GM15510 (cell line): ENCODE results near the gene SDK1.

Experiments
- POLR2A ChIP-seq: IDR thresholded peaks from 3 replicates; pipeline ENCODE4 v1.6.1; 2011; ENCODE audit warnings: borderline replicate concordance; ENCODE audit not compliant: insufficient read length; ENCODE audit errors: extremely low read depth

The SDK1 gene

GRCh38 chr7:3942816-3943745 lies 642.0 kb downstream of the SDK1 start:
- no peak for TF ChIP-seq POLR2A

GRCh38 chr7:3943779-3944520 lies 642.9 kb downstream of the SDK1 start:
- TF ChIP-seq POLR2A: no peak

- no peak for TF ChIP-seq POLR2A
These were observed 648.2 kb downstream of the SDK1 start for GRCh38 chr7:3949242-3949640.

- TF ChIP-seq POLR2A: no peak
These were observed 649.2 kb downstream of the SDK1 start for GRCh38 chr7:3950249-3950648.

DNA sequence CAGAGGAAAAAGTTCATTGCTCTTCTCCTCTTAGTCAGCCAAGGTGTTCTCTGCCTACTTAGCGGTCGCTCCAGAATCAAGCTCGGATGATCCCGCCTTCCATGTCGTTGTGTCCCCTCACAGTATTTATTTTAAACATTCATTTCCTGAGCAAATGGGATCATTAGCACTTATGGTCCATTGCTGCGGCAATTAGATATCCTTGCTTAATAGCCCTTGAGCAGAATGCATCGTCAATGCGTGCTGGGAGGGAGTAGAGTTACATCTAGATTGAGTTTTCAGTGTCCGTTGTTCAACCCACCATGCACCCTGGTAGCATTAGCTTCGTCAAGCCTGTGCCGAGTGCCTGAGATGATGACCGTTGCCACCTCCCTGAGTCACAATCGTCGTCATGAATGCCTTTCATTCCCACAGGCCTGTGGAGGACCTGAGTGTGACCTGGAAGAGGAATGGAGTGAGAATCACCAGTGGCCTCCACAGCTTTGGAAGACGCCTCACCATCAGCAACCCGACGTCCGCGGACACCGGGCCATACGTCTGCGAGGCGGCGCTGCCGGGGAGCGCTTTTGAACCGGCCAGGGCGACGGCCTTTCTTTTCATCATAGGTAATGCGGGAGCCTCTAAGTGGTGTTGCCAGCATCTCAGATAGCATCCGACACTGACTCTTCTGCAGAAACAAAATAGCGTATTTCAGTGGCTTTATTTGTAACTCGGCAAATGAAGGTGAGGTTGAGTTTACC lies 650.4 kb downstream of the SDK1 start:
- TF ChIP-seq POLR2A: no peak

DNA sequence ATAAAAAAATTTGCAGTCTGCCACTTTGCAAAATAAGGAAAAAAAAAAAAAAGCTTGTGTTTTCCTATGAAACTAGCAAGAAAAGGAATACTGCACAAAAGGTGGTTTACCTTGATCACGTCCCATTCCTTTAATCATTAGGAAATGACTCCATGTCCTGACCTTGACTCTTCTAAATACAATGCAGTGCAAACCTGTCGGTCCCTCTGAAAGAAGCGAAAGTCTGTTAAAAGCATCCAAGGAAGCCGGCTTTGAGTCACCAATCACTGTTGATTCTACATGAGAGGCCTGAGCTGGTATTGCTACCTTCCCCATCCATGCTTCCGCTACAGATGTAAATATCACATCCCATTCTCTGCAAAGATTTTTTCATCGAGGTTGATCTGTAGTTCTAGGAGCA lies 652.1 kb downstream of the SDK1 start:
- no peak for TF ChIP-seq POLR2A

DNA sequence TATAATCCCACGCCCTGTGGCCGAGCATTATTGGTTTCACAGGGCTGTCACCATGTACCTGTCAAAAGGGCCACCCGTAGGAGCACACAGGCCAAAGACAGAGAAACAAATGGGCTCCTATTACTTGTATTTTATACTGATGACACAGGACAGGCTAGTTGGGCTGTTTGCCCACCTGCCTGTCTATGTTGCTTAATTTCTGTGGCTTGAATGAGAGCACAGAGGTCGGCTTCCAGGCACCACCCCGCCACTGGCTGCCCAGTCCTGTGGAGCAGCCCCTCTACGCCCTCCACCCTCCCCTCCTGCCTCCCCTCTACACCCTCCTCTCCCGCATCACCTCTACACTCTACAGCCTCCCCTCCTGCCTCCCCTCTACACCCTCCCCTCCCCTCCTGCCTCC lies 652.9 kb downstream of the SDK1 start:
- TF ChIP-seq POLR2A: no peak

GRCh38 chr7:3955026-3955425 lies 654.0 kb downstream of the SDK1 start:
- no peak for TF ChIP-seq POLR2A

- TF ChIP-seq POLR2A: no peak
These were observed 655.0 kb downstream of the SDK1 start for GRCh38 chr7:3955751-3956696.

- TF ChIP-seq POLR2A: no peak
These were observed 655.9 kb downstream of the SDK1 start for GRCh38 chr7:3956949-3957348.

GRCh38 chr7:3957472-3958108 lies 656.5 kb downstream of the SDK1 start:
- no peak for TF ChIP-seq POLR2A

DNA sequence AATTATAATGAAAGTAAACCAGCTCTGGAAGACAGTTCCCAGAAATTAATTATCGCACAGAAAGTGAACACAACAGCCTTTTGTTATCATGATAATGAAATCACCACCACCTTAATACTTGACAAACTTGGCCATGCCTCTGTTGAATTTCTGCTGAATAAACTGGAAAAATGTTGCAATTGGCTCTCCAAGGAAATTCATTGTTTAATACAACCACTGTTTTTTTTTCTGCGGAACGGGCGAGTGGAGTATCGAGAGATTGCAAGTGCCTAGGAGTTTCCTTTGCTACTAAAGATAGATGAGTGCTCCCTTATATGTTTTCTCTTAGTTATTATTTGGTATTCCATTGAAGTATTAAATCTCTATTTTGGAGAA lies 657.0 kb downstream of the SDK1 start:
- no peak for TF ChIP-seq POLR2A

DNA sequence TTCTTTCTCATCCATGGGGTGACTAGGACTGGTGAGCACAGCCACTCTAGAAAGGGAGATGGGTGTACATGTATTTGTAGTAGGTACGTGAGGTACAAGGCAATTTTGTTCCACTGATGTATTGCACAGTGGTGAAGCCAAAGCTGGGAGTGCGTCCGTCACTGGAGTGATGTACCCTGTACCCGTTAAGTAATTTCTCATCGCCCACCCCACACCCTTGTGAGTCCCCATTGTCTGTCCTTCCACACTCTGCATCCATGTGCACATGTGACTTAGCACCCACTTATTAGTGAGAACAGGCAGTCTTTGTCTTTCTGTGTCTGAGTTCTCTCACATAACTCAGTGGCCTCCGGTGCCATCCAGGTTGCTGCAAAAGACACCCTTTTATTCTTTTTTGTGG lies 658.3 kb downstream of the SDK1 start:
- no peak for TF ChIP-seq POLR2A
